GM20431 (cell line): ENCODE measurements around the gene IL12B.
"Not testable (repeated sequence)": the region's sequence is repeated elsewhere in the genome, so short reads cannot be mapped to it uniquely, and the experiment has no call there.

ENCODE experiments used
- in situ Hi-C: fragments of 300-500 bp; cut with MseI, MboI; formaldehyde crosslinking; loops from one replicate; pipeline ENCODE4 v1.15.0; 2020; ENCODE audit warnings: low sequenced_read_pairs; ENCODE audit not compliant: unreplicated experiment

Gene IL12B

GRCh38 chr5:159330131-159330800 is at the start of gene IL12B:
IL12B (minus strand) TSS chr5:159330487; CDS start chr5:159326782, 3,705 bp downstream.
- in situ Hi-C loops: no loop called here

- in situ Hi-C loops: no loop called here
Observed at GRCh38 chr5:159377653-159378052, 47.4 kb upstream of the IL12B start.

GRCh38 chr5:159367866-159368265 is 37.6 kb upstream of the IL12B start:
- in situ Hi-C loops: not testable (repeated sequence)

- in situ Hi-C loops: not testable (repeated sequence)
Observed at GRCh38 chr5:159366776-159367175, 36.5 kb upstream of the IL12B start.

GRCh38 chr5:159362220-159362619 is 31.9 kb upstream of the IL12B start:
- in situ Hi-C loops: no loop called here

GRCh38 chr5:159359871-159360270 is 29.6 kb upstream of the IL12B start:
- in situ Hi-C loops: not testable (repeated sequence)

GRCh38 chr5:159359408-159359807 is 29.1 kb upstream of the IL12B start:
- in situ Hi-C loops: no loop called here

- in situ Hi-C loops: no loop called here
Observed at GRCh38 chr5:159353661-159354252, 23.5 kb upstream of the IL12B start.

GRCh38 chr5:159350644-159351043 is 20.4 kb upstream of the IL12B start:
- in situ Hi-C loops: not testable (repeated sequence)

- in situ Hi-C loops: not testable (repeated sequence)
Observed at GRCh38 chr5:159350216-159350615, 19.9 kb upstream of the IL12B start.

- in situ Hi-C loops: no loop called here
Observed at GRCh38 chr5:159345861-159346260, 15.6 kb upstream of the IL12B start.

GRCh38 chr5:159345336-159345735 is 15.0 kb upstream of the IL12B start:
- in situ Hi-C loops: no loop called here

- in situ Hi-C loops: no loop called here
Observed at GRCh38 chr5:159343295-159344094, 13.2 kb upstream of the IL12B start.

- in situ Hi-C loops: no loop called here
Observed at GRCh38 chr5:159342840-159343239, 12.6 kb upstream of the IL12B start.

- in situ Hi-C loops: no loop called here
Observed at GRCh38 chr5:159341906-159342310, 11.6 kb upstream of the IL12B start.

GRCh38 chr5:159341145-159341544 is 10.9 kb upstream of the IL12B start:
- in situ Hi-C loops: no loop called here

- in situ Hi-C loops: no loop called here
Observed at GRCh38 chr5:159340511-159340910, 10.2 kb upstream of the IL12B start.

GRCh38 chr5:159339460-159339859 is 9.2 kb upstream of the IL12B start:
- in situ Hi-C loops: no loop called here

GRCh38 chr5:159338118-159338517 is 7.8 kb upstream of the IL12B start:
- in situ Hi-C loops: no loop called here

- in situ Hi-C loops: no loop called here
Observed at GRCh38 chr5:159337016-159337955, 7.0 kb upstream of the IL12B start.
